ENCODE data around the gene METTL25B.

Gene METTL25B

GRCh38 chr1:156703336-156703735 is 24.9 kb upstream of the METTL25B start:
- no peak for DNase-seq

- DNase-seq = no peak
These were observed 24.5 kb upstream of the METTL25B start for GRCh38 chr1:156703741-156704140.

GRCh38 chr1:156704166-156704711 is 24.0 kb upstream of the METTL25B start:
- no peak for DNase-seq

GRCh38 chr1:156704930-156705320 is 23.3 kb upstream of the METTL25B start:
- no peak for DNase-seq

- DNase-seq = peak; percentile 23
These were observed 22.9 kb upstream of the METTL25B start, which contains the start of gene CRABP2 for GRCh38 chr1:156705321-156705917. CRABP2 (minus strand) TSS chr1:156705583; CDS start chr1:156705446, 137 bp downstream.

- peak; percentile 62 for DNase-seq
These were observed 22.2 kb upstream of the METTL25B start for GRCh38 chr1:156705918-156706656.

- DNase-seq = no peak
These were observed 21.4 kb upstream of the METTL25B start for GRCh38 chr1:156706657-156707416.

GRCh38 chr1:156707417-156708217 is 20.7 kb upstream of the METTL25B start:
- DNase-seq = no peak

- no peak for DNase-seq
These were observed 20.0 kb upstream of the METTL25B start for GRCh38 chr1:156708218-156708661.

GRCh38 chr1:156709031-156709430 is 19.2 kb upstream of the METTL25B start:
- DNase-seq = no peak

- no peak for DNase-seq
These were observed 18.3 kb upstream of the METTL25B start for GRCh38 chr1:156709757-156710489.

GRCh38 chr1:156711011-156711817 is 17.1 kb upstream of the METTL25B start:
- no peak for DNase-seq

- no peak for DNase-seq
These were observed 15.6 kb upstream of the METTL25B start for GRCh38 chr1:156712626-156713025.

- DNase-seq = no peak
These were observed 13.4 kb upstream of the METTL25B start for GRCh38 chr1:156714830-156715229.

GRCh38 chr1:156717351-156717750 is 10.9 kb upstream of the METTL25B start:
- no peak for DNase-seq

GRCh38 chr1:156721131-156721530 is 7.1 kb upstream of the METTL25B start:
- DNase-seq = no peak

- DNase-seq = no peak
These were observed 6.7 kb upstream of the METTL25B start for GRCh38 chr1:156721535-156721934.

GRCh38 chr1:156725683-156726280 is 2.5 kb upstream of the METTL25B start:
- peak; percentile 79 for DNase-seq

GRCh38 chr1:156726549-156727226 is 1.6 kb upstream of the METTL25B start:
- DNase-seq = peak; percentile 37

- no peak for DNase-seq
These were observed 777 bp upstream of the METTL25B start for GRCh38 chr1:156727492-156727891.

Data from CD4-positive, alpha-beta T cell treated with Interferon gamma for 1 hour (primary cell).